Loucy (cell line): ENCODE measurements around the gene CLMP.

ENCODE experiments used
- H2AFZ ChIP-seq: fragments of 200-600 bp; sonication (generic); 2 replicates; pipeline ENCODE4 v1.6.0; 2016; ENCODE audit warnings: antibody characterized with exemption, mild to moderate bottlenecking, low read length, moderate library complexity
- H3F3A ChIP-seq: fragments of 200-600 bp; 2 replicates; pipeline ENCODE4 v1.6.0; 2016; ENCODE audit warnings: antibody characterized with exemption, low read depth, mild to moderate bottlenecking
- H3K27me3 ChIP-seq: fragments of 200-600 bp; sonication (generic); 2 replicates; pipeline ENCODE4 v1.6.1; 2014; ENCODE audit warnings: low read length, mild to moderate bottlenecking; ENCODE audit not compliant: insufficient read depth, poor library complexity, severe bottlenecking
- H3K36me3 ChIP-seq: fragments of 200-600 bp; sonication (generic); 2 replicates; pipeline ENCODE4 v1.6.1; 2016; ENCODE audit warnings: low read length; ENCODE audit not compliant: insufficient read depth
- H3K4me1 ChIP-seq: fragments of 200-600 bp; sonication (generic); 2 replicates; pipeline ENCODE4 v1.5.1; 2014; ENCODE audit warnings: low read length, mild to moderate bottlenecking; ENCODE audit not compliant: insufficient read depth, poor library complexity, severe bottlenecking
- H3K4me2 ChIP-seq: fragments of 200-600 bp; sonication (generic); 2 replicates; pipeline ENCODE4 v1.6.0; 2014; ENCODE audit warnings: antibody characterized with exemption, low read length, low read depth, mild to moderate bottlenecking; ENCODE audit not compliant: poor library complexity, severe bottlenecking
- H3K4me3 ChIP-seq: fragments of 200-600 bp; sonication (generic); 2 replicates; pipeline ENCODE4 v1.5.1; 2014; ENCODE audit warnings: low read length, mild to moderate bottlenecking, mixed read lengths; ENCODE audit not compliant: poor library complexity, severe bottlenecking
- H3K79me2 ChIP-seq: fragments of 200-600 bp; sonication (generic); 2 replicates; pipeline ENCODE4 v1.6.1; 2014; ENCODE audit warnings: low read length; ENCODE audit not compliant: insufficient read depth
- H3K9ac ChIP-seq: fragments of 200-600 bp; sonication (generic); 2 replicates; pipeline ENCODE4 v1.6.0; 2014; ENCODE audit warnings: mild to moderate bottlenecking, low read depth, low read length, moderate library complexity; ENCODE audit not compliant: poor library complexity, severe bottlenecking
- H3K9me2 ChIP-seq: fragments of 200-600 bp; sonication (generic); replicated peaks from 2 replicates; pipeline ENCODE4 v1.6.1; 2016; ENCODE audit warnings: low read depth, low read length, mixed read lengths
- H3K9me3 ChIP-seq: fragments of 200-600 bp; sonication (generic); 2 replicates; pipeline ENCODE4 v1.6.1; 2014; ENCODE audit warnings: mild to moderate bottlenecking, antibody characterized with exemption, low read length, low read depth; ENCODE audit not compliant: insufficient read depth
- H4K20me1 ChIP-seq: fragments of 200-600 bp; sonication (generic); 2 replicates; pipeline ENCODE4 v1.6.0; 2014; ENCODE audit warnings: antibody characterized with exemption, low read length, mild to moderate bottlenecking; ENCODE audit not compliant: insufficient read depth, poor library complexity, severe bottlenecking
- EZH2phosphoT487 ChIP-seq: fragments of 200-600 bp; IDR thresholded peaks from 2 replicates; pipeline ENCODE4 v1.6.1; 2018; ENCODE audit warnings: antibody characterized with exemption, mild to moderate bottlenecking, moderate library complexity, borderline replicate concordance
- TF ChIP-seq, protein P1 (sequence below): fragments of 200-600 bp; sonication (generic); conservative IDR thresholded peaks from 2 replicates; pipeline ENCODE4 v1.5.1; 2014; ENCODE audit warnings: mild to moderate bottlenecking, antibody characterized with exemption, low read length

Gene CLMP

GRCh38 chr11:123187248-123187647, 7.8 kb downstream of the CLMP start:
- Histone ChIP-seq H3K9me3 (no peaks in the 10 kb centered on the region), H3K4me2 (no peak overlapping the region), H2AFZ (no peak overlapping the region), H4K20me1 (no peaks in the 10 kb centered on the region), H3K4me3 (no peak overlapping the region), H3K4me1 (no peaks in the 10 kb centered on the region), H3K79me2 (no peaks in the 10 kb centered on the region), H3K9ac (no peak overlapping the region), H3K36me3 (no peaks in the 10 kb centered on the region), H3F3A (no peaks in the 10 kb centered on the region), H3K27me3 (no peaks in the 10 kb centered on the region), H3K9me2 (no peaks in the 10 kb centered on the region)
- no peak for TF ChIP-seq EZH2phosphoT487
- TF ChIP-seq, protein P1, sequence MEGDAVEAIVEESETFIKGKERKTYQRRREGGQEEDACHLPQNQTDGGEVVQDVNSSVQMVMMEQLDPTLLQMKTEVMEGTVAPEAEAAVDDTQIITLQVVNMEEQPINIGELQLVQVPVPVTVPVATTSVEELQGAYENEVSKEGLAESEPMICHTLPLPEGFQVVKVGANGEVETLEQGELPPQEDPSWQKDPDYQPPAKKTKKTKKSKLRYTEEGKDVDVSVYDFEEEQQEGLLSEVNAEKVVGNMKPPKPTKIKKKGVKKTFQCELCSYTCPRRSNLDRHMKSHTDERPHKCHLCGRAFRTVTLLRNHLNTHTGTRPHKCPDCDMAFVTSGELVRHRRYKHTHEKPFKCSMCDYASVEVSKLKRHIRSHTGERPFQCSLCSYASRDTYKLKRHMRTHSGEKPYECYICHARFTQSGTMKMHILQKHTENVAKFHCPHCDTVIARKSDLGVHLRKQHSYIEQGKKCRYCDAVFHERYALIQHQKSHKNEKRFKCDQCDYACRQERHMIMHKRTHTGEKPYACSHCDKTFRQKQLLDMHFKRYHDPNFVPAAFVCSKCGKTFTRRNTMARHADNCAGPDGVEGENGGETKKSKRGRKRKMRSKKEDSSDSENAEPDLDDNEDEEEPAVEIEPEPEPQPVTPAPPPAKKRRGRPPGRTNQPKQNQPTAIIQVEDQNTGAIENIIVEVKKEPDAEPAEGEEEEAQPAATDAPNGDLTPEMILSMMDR, result no peak

GRCh38 chr11:123186286-123186685, 8.8 kb downstream of the CLMP start:
- no peaks in the 10 kb centered on the region for H4K20me1 ChIP-seq
- no peaks in the 10 kb centered on the region for H3K36me3 ChIP-seq
- TF ChIP-seq, protein P1, result no peak
- no peak for TF ChIP-seq EZH2phosphoT487

DNA sequence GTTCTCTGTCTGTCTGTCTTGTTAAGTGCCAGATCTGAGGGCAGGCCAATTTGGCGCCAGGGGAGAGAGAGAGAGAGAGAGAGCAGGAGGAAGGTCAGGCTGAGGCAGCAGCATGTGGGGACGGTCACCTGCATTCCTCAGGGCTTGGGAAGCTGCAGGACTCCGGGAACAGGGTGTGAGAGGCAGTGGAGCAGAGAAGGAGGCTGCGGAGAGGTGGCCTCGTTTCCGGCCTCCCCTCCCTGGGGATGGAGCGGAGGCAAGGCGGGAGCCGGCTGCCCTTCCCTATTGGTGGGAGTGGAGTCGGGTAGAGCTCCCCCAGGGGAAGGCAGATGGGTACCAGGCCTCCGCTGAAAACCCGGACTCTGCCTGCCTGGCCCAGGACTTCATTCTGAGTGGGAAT, 9.7 kb downstream of the CLMP start:
- no peak for TF ChIP-seq EZH2phosphoT487
- TF ChIP-seq, protein P1, result no peak
- Histone ChIP-seq H3F3A (no peaks in the 10 kb centered on the region), H3K9me2 (no peaks in the 10 kb centered on the region), H3K9ac (no peak overlapping the region), H2AFZ (no peak overlapping the region), H3K4me2 (no peak overlapping the region), H3K36me3 (no peaks in the 10 kb centered on the region), H3K27me3 (no peaks in the 10 kb centered on the region), H3K4me3 (no peak overlapping the region), H4K20me1 (no peaks in the 10 kb centered on the region), H3K79me2 (no peaks in the 10 kb centered on the region), H3K9me3 (no peaks in the 10 kb centered on the region), H3K4me1 (no peaks in the 10 kb centered on the region)

More at GRCh38 chr11:123186286-123186685, 8.8 kb downstream of the CLMP start:
- Histone ChIP-seq H3F3A (no peaks in the 10 kb centered on the region), H3K9me2 (no peaks in the 10 kb centered on the region), H3K4me1 (no peaks in the 10 kb centered on the region), H3K4me2 (no peak overlapping the region), H3K9me3 (no peaks in the 10 kb centered on the region), H3K4me3 (no peak overlapping the region), H3K9ac (no peak overlapping the region), H2AFZ (no peak overlapping the region), H3K27me3 (no peaks in the 10 kb centered on the region), H3K79me2 (no peaks in the 10 kb centered on the region)
